Measurements from ENCODE around the gene SRRM2. TPM values are rescaled to one million over a fixed set of nuclear protein-coding genes. Genes with fewer than 3 reads are reported as not detected.
A peak's percentile ranks its signal among the peaks of the same experiment; 100 is the strongest.

The SRRM2 gene
- total and polyA plus RNA-seq, 9 of the 15 experiments (the other 6 are each of a cell fraction or from before 2014, with no cell fraction given), result 26.7 to 563 (median 81.1) TPM

GRCh38 chr16:2814551-2815298, 62.3 kb downstream of the SRRM2 start:
- H3K9me1 ChIP-seq (ENCODE audit: control insufficient read depth, insufficient read depth, low read length), result no peaks in the 10 kb centered on the region
- in situ Hi-C loops (cut with MboI), result no loop called here
- peaks cover 0 to 15% of the 10 kb centered on the region in 2 experiments; a peak in 2 of 5 replicates for H3K27me3 ChIP-seq (ENCODE audit: control insufficient read depth in 2 of 2, insufficient read depth in 2 of 2, low read length in 2 of 2)
- FAIRE-seq (no peak), ATAC-seq (no peak), DNase-seq (ENCODE audit: extremely low read depth in 1 of 4, low spot score in 3 of 4) (no peak)
- no peak overlapping the region for H3K4me3 ChIP-seq
- WGBS (ENCODE audit: insufficient coverage, low coverage, missing lambda C conversion rate), result 65% methylated on average over 20 of the region's 20 CpGs
- no peaks in the 10 kb centered on the region for H3K9me3 ChIP-seq (replicated peaks; ENCODE audit: control insufficient read depth, insufficient read depth, low read depth, low read length)
- ChIA-PET CTCF (ENCODE audit: low intra/inter-chr PET ratio) (no interaction called here), POLR2A (interaction anchor here (0.6 kb wide), 1 partner anchor 110 kb away, joined by 3 read pairs; no protein-coding TSS in a partner anchor)
- peaks cover 16% of the 10 kb centered on the region; the same call in 2 of the 3 replicates for H3K36me3 ChIP-seq (ENCODE audit: control insufficient read depth, insufficient read depth, low read length)
- no TSS peak for BruUV-seq (replicated peaks)
- no peak overlapping the region for H3K27ac ChIP-seq (ENCODE audit: extremely low read depth, low read depth, low read length)
- H2AFZ ChIP-seq (ENCODE audit: low read depth, low read length), result no peak overlapping the region
- peaks cover 28% of the 10 kb centered on the region for H3K79me2 ChIP-seq (ENCODE audit: control insufficient read depth, insufficient read depth, low read length)
- no peaks in the 10 kb centered on the region for H4K20me1 ChIP-seq (replicated peaks; ENCODE audit: control insufficient read depth, insufficient read depth, low read length)
- H3K9ac ChIP-seq (ENCODE audit: insufficient read depth in 1 of 2, low read depth in 2 of 2, low read length in 2 of 2), result peak overlapping the region in 1 of 2 experiments; percentile 59; a peak in 1 of 4 replicates
- TF ChIP-seq PREB (CRISPR knock-in tag; IDR thresholded peaks at IDR 0.05) (no peak), ZBTB8A (IDR thresholded peaks at IDR 0.05; ENCODE audit: partially characterized antibody) (no peak), KDM4B (IDR thresholded peaks at IDR 0.05; ENCODE audit: borderline replicate concordance in 2 of 2, low read depth in 1 of 2) (no peak), HINFP (tag; conservative IDR thresholded peaks at IDR 0.05; ENCODE audit: low read depth) (no peak), NEUROD1 (IDR thresholded peaks at IDR 0.05; ENCODE audit: borderline replicate concordance, low read depth, low read length, partially characterized antibody) (no peak), GTF2E2 (tag; IDR thresholded peaks at IDR 0.05) (no peak), SNIP1 (IDR thresholded peaks at IDR 0.05; ENCODE audit: low read depth) (no peak), HNRNPUL1 (IDR thresholded peaks at IDR 0.05; ENCODE audit: low read length) (no peak)
- intact Hi-C loops (cut with micrococcal nuclease), result loop anchor here (5.0 kb wide), 1 partner anchor 37 kb away; the partner anchor contains the start of gene ELOB
- peaks cover 17 to 52% of the 10 kb centered on the region in 2 experiments; a peak in 4 of 5 replicates for H3K4me1 ChIP-seq (replicated peaks in 1 of 2; ENCODE audit: control insufficient read depth in 2 of 2, insufficient read depth in 2 of 2, low read length in 2 of 2)
- H3K4me2 ChIP-seq (ENCODE audit: insufficient read depth, low read length), result no peak overlapping the region
